CD4-positive, CD25-positive, alpha-beta regulatory T cell (primary cell): ENCODE measurements around the gene GLYAT. TPM values are rescaled to one million over a fixed set of nuclear protein-coding genes. Genes with fewer than 3 reads are reported as not detected.

Experiments
- ATAC-seq, 2 donors: fragments of 150-1000 bp; cut with Tn5 transposase; one replicate each; pipeline ENCODE4 v1.10.0; 2021; ENCODE audit warnings: low read depth in 2 of 2, moderate number of reproducible peaks in 2 of 2, moderate library complexity in 1 of 2
- DNase-seq, 3 donors: peaks; one replicate each; pipeline versions ENCODE4 v3.0.0 to v3.0.0-alpha.2; 2012 to 2022; ENCODE audit warnings: mixed read lengths in 1 of 3
- H3K27ac ChIP-seq: one replicate; pipeline ENCODE4 v1.7.0; 2013; ENCODE audit warnings: mild to moderate bottlenecking, low read length; ENCODE audit not compliant: insufficient read depth, poor library complexity, severe bottlenecking
- H3K27me3 ChIP-seq: one replicate; pipeline ENCODE4 v1.7.0; 2013; ENCODE audit warnings: low read length; ENCODE audit not compliant: control insufficient read depth, insufficient read depth
- H3K36me3 ChIP-seq: one replicate; pipeline ENCODE4 v1.7.0; 2013; ENCODE audit warnings: mild to moderate bottlenecking, low read length, moderate library complexity; ENCODE audit not compliant: control insufficient read depth, insufficient read depth
- H3K4me1 ChIP-seq: 2 replicates; pipeline ENCODE4 v1.7.0; 2013; ENCODE audit warnings: mild to moderate bottlenecking, low read length; ENCODE audit not compliant: insufficient read depth, control insufficient read depth, poor library complexity, severe bottlenecking
- H3K4me3 ChIP-seq: one replicate; pipeline ENCODE4 v1.7.0; 2013; ENCODE audit warnings: low read depth, mild to moderate bottlenecking, low read length, moderate library complexity
- H3K9me3 ChIP-seq, 2 experiments: 1 replicate in 1 of 2; 2 replicates in 1 of 2; pipeline ENCODE4 v1.7.0; 2013; ENCODE audit warnings: low read length in 2 of 2, mild to moderate bottlenecking in 1 of 2, moderate library complexity in 1 of 2; ENCODE audit not compliant: control insufficient read depth in 2 of 2
- H3K27ac Mint-ChIP-seq, 3 donors: one replicate each; pipeline ENCODE4 v1.8.0; 2020 to 2022; ENCODE audit warnings: mild to moderate bottlenecking in 3 of 3, mixed read lengths in 3 of 3, moderate library complexity in 2 of 3
- H3K27me3 Mint-ChIP-seq: one replicate; pipeline ENCODE4 v1.8.0; 2022; ENCODE audit warnings: mild to moderate bottlenecking, mixed read lengths
- H3K36me3 Mint-ChIP-seq: one replicate; pipeline ENCODE4 v1.8.0; 2020; ENCODE audit warnings: mixed read lengths
- H3K4me1 Mint-ChIP-seq, 4 donors: one replicate each; pipeline ENCODE4 v1.8.0; 2020 to 2022; ENCODE audit warnings: mixed read lengths in 4 of 4, mild to moderate bottlenecking in 1 of 4
- H3K4me3 Mint-ChIP-seq, 4 donors: one replicate each; pipeline ENCODE4 v1.8.0; 2020 to 2022; ENCODE audit warnings: mild to moderate bottlenecking in 4 of 4, mixed read lengths in 4 of 4, moderate library complexity in 3 of 4
- H3K9me3 Mint-ChIP-seq, 7 donors: one replicate each; pipeline ENCODE4 v1.8.0; 2020 to 2022; ENCODE audit warnings: mixed read lengths in 7 of 7, mild to moderate bottlenecking in 3 of 7, moderate library complexity in 2 of 7
- polyA plus RNA-seq, 4 donors: library from polyadenylated mRNA; unstranded; fragments of 300-500 nt; fragmentation: Illumina TruSeq; gene quantifications; one replicate each; pipeline ENCODE4 v1.2.3, GENCODE V29; 2021
- total RNA-seq: library from RNA; stranded (reverse); gene quantifications from one replicate; pipeline ENCODE4 v1.2.3, GENCODE V29; 2022

The GLYAT gene
- total and polyA plus RNA-seq, 5 donors from 2014 or later: not detected

DNA sequence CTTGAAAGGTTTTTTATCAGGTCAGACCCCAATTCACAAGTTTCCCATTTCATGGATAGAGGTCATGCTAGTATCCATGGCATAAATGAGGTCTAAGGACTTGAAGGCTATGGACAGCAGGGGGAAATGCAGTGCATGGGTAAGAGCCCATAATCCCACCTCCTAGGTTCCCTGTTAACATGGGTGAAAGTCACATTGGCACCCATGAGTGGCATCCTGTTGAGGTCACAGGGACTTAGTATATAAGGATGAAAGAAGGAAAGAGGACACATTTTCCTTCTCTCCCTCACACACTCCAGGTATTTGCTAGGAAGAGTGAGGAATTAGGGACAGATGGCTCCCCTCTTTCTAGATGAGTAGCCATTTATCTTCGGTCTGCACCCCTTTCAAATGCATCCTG is 9.4 kb upstream of the GLYAT start:
- H3K27ac Mint-ChIP-seq: no peak overlapping the region
- H3K9me3 Mint-ChIP-seq: peaks cover 0 to 20% (median 6%) of the 10 kb centered on the region in 7 donors
- Histone ChIP-seq H3K4me3 (no peak overlapping the region), H3K4me1 (no peaks in the 10 kb centered on the region), H3K27me3 (peaks cover 3% of the 10 kb centered on the region), H3K27ac (no peak overlapping the region), H3K9me3 (peaks cover 4 to 6% of the 10 kb centered on the region in 2 experiments), H3K36me3 (no peaks in the 10 kb centered on the region)
- no peak overlapping the region for H3K4me3 Mint-ChIP-seq
- peaks cover 0 to 4% (median 0%) of the 10 kb centered on the region in 4 donors for H3K4me1 Mint-ChIP-seq
- no peak for ATAC-seq
- H3K27me3 Mint-ChIP-seq: peaks cover 4% of the 10 kb centered on the region
- H3K36me3 Mint-ChIP-seq: no peaks in the 10 kb centered on the region
- no peak for DNase-seq

- no peaks in the 10 kb centered on the region for H3K4me1 ChIP-seq
- Mint-ChIP-seq H3K27ac (no peak overlapping the region), H3K36me3 (no peaks in the 10 kb centered on the region), H3K27me3 (peaks cover 5% of the 10 kb centered on the region), H3K4me3 (no peak overlapping the region), H3K9me3 (peaks cover 0 to 20% (median 6%) of the 10 kb centered on the region in 7 donors), H3K4me1 (peaks cover 0 to 4% (median 0%) of the 10 kb centered on the region in 4 donors)
- peaks cover 4 to 6% of the 10 kb centered on the region in 2 experiments for H3K9me3 ChIP-seq
- H3K27me3 ChIP-seq: peaks cover 3% of the 10 kb centered on the region
- ATAC-seq (no peak), DNase-seq (no peak)
- no peaks in the 10 kb centered on the region for H3K36me3 ChIP-seq
- no peak overlapping the region for H3K27ac ChIP-seq
- no peak overlapping the region for H3K4me3 ChIP-seq
These were observed 8.7 kb upstream of the GLYAT start for GRCh38 chr11:58740447-58740846.

GRCh38 chr11:58739725-58740430 is 8.1 kb upstream of the GLYAT start:
- H3K4me3 ChIP-seq: no peak overlapping the region
- H3K9me3 Mint-ChIP-seq: peaks cover 0 to 20% (median 6%) of the 10 kb centered on the region in 7 donors
- peaks cover 8% of the 10 kb centered on the region for H3K27me3 Mint-ChIP-seq
- H3K27ac ChIP-seq: no peak overlapping the region
- no peak overlapping the region for H3K27ac Mint-ChIP-seq
- H3K36me3 ChIP-seq: no peaks in the 10 kb centered on the region
- ATAC-seq (no peak), DNase-seq (no peak)
- no peak overlapping the region for H3K4me3 Mint-ChIP-seq
- peaks cover 4 to 6% of the 10 kb centered on the region in 2 experiments for H3K9me3 ChIP-seq
- peaks cover 0 to 4% (median 0%) of the 10 kb centered on the region in 4 donors for H3K4me1 Mint-ChIP-seq
- H3K27me3 ChIP-seq: peaks cover 3% of the 10 kb centered on the region
- no peaks in the 10 kb centered on the region for H3K4me1 ChIP-seq
- no peaks in the 10 kb centered on the region for H3K36me3 Mint-ChIP-seq

GRCh38 chr11:58734681-58735490 is 3.1 kb upstream of the GLYAT start:
- Histone ChIP-seq H3K36me3 (no peaks in the 10 kb centered on the region), H3K27me3 (no peaks in the 10 kb centered on the region), H3K4me1 (no peaks in the 10 kb centered on the region), H3K9me3 (no peaks in the 10 kb centered on the region), H3K27ac (no peak overlapping the region), H3K4me3 (no peak overlapping the region)
- no peak for ATAC-seq
- H3K4me3 Mint-ChIP-seq: no peak overlapping the region
- H3K36me3 Mint-ChIP-seq: no peaks in the 10 kb centered on the region
- no peak for DNase-seq
- H3K4me1 Mint-ChIP-seq: peaks cover 0 to 9% (median 0%) of the 10 kb centered on the region in 4 donors
- peaks cover 0 to 4% (median 0%) of the 10 kb centered on the region in 7 donors for H3K9me3 Mint-ChIP-seq
- H3K27ac Mint-ChIP-seq: peak overlapping the region in 1 of 3 donors; percentile 47
- H3K27me3 Mint-ChIP-seq: peaks cover 8% of the 10 kb centered on the region

GRCh38 chr11:58730507-58731089 is 1.1 kb downstream of the GLYAT start:
- Histone ChIP-seq H3K36me3 (no peaks in the 10 kb centered on the region), H3K27ac (no peak overlapping the region), H3K9me3 (no peaks in the 10 kb centered on the region), H3K4me3 (no peak overlapping the region), H3K27me3 (no peaks in the 10 kb centered on the region), H3K4me1 (peaks cover 25% of the 10 kb centered on the region)
- no peak for DNase-seq
- Mint-ChIP-seq H3K27ac (no peak overlapping the region), H3K9me3 (peaks cover 0 to 5% (median 0%) of the 10 kb centered on the region in 7 donors), H3K27me3 (peaks cover 14% of the 10 kb centered on the region), H3K36me3 (no peaks in the 10 kb centered on the region), H3K4me1 (peaks cover 0 to 50% (median 18%) of the 10 kb centered on the region in 4 donors), H3K4me3 (no peak overlapping the region)
- ATAC-seq: no peak

GRCh38 chr11:58727415-58727797 is 4.3 kb downstream of the GLYAT start:
- no peaks in the 10 kb centered on the region for H3K36me3 ChIP-seq
- Mint-ChIP-seq H3K27ac (peak overlapping the region; percentile 94 to 99 (median 97)), H3K27me3 (peaks cover 6% of the 10 kb centered on the region), H3K9me3 (peaks cover 0 to 5% (median 0%) of the 10 kb centered on the region in 7 donors), H3K4me1 (peaks cover 0 to 55% (median 19%) of the 10 kb centered on the region in 4 donors), H3K4me3 (peak overlapping the region; percentile 7 to 73 (median 48)), H3K36me3 (no peaks in the 10 kb centered on the region)
- DNase-seq (no peak), ATAC-seq (peak; percentile 48 to 52)
- peak overlapping the region; percentile 48 for H3K27ac ChIP-seq
- H3K4me1 ChIP-seq: peaks cover 25% of the 10 kb centered on the region
- peak overlapping the region; percentile 8 for H3K4me3 ChIP-seq
- H3K9me3 ChIP-seq: no peaks in the 10 kb centered on the region
- no peaks in the 10 kb centered on the region for H3K27me3 ChIP-seq

- Mint-ChIP-seq H3K4me3 (peak overlapping the region; percentile 7 to 73 (median 48)), H3K27ac (peak overlapping the region; percentile 94 to 99 (median 97)), H3K36me3 (no peaks in the 10 kb centered on the region), H3K27me3 (peaks cover 6% of the 10 kb centered on the region), H3K4me1 (peaks cover 0 to 55% (median 19%) of the 10 kb centered on the region in 4 donors), H3K9me3 (peaks cover 0 to 5% (median 0%) of the 10 kb centered on the region in 7 donors)
- peak in 2 of 3 donors; percentile 54 to 58 for DNase-seq
- H3K9me3 ChIP-seq: no peaks in the 10 kb centered on the region
- H3K4me3 ChIP-seq: peak overlapping the region; percentile 8
- H3K4me1 ChIP-seq: peaks cover 25% of the 10 kb centered on the region
- ATAC-seq: peak; percentile 81 to 85
- no peaks in the 10 kb centered on the region for H3K27me3 ChIP-seq
- no peaks in the 10 kb centered on the region for H3K36me3 ChIP-seq
- H3K27ac ChIP-seq: peak overlapping the region; percentile 48
These were observed 4.9 kb downstream of the GLYAT start for GRCh38 chr11:58726737-58727414.
